ENCODE data around the gene ZFPM1.

The ZFPM1 gene

DNA sequence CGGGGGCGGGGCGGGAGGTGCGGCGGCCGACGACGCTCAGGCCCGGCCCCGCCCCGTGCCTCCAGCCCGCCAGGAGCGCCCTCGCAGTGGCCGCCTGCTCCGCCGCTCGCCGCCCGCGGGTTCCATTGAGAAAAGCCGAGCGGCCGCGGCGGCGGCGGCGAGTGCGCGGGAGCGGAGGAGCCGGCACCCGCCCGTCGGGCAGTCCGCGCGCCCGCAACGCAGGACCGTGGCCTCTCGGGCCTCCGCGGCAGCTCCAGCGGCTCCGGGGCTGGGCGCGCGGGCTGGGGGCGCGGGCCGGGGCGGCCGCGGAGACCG, at the start of gene ZFPM1:
TSS of gene ZFPM1 (plus strand) at position 64 of the 315 bp plus-strand sequence. CDS start 359 bp downstream, outside the sequence.
- DNase-seq (ENCODE audit: low spot score) = no peak
- Histone ChIP-seq H3K27ac (peak within 1 kb of the TSS; percentile 12 to 81), H3K4me3 (peak within 1 kb of the TSS; percentile 91)
- TF ChIP-seq, protein P1, sequence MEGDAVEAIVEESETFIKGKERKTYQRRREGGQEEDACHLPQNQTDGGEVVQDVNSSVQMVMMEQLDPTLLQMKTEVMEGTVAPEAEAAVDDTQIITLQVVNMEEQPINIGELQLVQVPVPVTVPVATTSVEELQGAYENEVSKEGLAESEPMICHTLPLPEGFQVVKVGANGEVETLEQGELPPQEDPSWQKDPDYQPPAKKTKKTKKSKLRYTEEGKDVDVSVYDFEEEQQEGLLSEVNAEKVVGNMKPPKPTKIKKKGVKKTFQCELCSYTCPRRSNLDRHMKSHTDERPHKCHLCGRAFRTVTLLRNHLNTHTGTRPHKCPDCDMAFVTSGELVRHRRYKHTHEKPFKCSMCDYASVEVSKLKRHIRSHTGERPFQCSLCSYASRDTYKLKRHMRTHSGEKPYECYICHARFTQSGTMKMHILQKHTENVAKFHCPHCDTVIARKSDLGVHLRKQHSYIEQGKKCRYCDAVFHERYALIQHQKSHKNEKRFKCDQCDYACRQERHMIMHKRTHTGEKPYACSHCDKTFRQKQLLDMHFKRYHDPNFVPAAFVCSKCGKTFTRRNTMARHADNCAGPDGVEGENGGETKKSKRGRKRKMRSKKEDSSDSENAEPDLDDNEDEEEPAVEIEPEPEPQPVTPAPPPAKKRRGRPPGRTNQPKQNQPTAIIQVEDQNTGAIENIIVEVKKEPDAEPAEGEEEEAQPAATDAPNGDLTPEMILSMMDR (IDR thresholded peaks at IDR 0.05) = no peak

DNA sequence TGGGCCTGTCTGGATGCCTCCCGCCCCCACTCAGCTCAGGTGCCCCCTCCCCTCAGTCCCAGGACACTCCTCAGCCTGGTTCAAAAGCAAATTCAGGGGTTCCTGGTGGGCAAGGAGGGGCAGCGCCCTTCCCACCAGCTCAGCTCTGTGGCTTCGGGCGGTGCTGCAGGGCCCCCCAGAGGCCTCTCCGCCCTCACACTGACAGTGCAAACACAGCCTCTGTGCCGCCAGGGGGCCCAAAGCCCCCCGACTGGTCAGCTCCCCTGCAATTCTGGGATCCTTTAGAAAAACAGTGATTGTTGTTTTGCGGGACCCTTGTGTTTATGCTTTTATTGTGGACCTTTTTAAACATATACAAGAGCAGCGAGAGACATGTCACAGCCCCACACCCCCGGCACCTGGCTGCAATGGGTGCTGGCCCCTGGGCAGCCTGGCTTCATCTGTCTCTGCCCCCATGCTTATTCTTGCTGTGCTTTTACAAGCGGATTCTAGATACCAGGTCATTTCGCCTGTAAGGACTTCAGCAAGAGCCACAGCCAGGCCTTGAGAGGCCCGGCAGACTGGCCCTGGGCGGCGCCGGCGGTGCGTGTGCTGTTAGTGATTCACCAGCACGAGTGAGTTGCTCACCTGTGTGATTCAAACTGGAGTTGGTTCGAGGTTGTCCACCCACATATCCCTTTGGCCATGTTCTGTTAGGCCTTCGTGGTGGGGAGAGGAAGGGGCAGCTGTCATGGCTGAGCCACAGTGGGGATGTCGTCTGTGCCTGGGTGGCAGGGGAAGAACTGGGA, 49.1 kb upstream of the ZFPM1 start:
- no peak overlapping the region for H3K4me3 ChIP-seq
- no peak overlapping the region for H3K27ac ChIP-seq
- no peak for DNase-seq (ENCODE audit: low spot score)
- TF ChIP-seq, protein P1 (IDR thresholded peaks at IDR 0.05) = no peak

DNA sequence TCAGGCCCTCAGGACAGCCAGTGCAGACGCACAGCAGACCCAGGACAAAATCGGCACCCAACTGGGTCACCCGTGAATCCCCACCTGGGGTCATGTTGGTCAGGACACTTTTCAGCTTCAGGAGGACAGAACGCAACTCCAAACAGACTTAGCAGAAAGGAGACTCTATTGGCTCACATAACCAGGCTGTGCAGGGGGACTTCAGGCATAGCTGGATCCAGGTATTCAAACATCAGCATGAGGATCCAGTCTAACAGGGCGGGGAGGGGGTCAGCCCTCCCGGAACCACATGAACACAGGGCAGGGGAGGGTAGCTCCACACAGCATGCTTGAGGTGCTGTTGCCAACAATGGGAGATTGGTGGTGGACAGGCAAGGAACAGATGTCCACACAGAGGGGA, 48.3 kb upstream of the ZFPM1 start:
- TF ChIP-seq, protein P1 (IDR thresholded peaks at IDR 0.05) = no peak
- DNase-seq (ENCODE audit: low spot score) = no peak
- peak overlapping the region in 1 of 2 donors; percentile 47 for H3K27ac ChIP-seq
- no peak overlapping the region for H3K4me3 ChIP-seq

DNA sequence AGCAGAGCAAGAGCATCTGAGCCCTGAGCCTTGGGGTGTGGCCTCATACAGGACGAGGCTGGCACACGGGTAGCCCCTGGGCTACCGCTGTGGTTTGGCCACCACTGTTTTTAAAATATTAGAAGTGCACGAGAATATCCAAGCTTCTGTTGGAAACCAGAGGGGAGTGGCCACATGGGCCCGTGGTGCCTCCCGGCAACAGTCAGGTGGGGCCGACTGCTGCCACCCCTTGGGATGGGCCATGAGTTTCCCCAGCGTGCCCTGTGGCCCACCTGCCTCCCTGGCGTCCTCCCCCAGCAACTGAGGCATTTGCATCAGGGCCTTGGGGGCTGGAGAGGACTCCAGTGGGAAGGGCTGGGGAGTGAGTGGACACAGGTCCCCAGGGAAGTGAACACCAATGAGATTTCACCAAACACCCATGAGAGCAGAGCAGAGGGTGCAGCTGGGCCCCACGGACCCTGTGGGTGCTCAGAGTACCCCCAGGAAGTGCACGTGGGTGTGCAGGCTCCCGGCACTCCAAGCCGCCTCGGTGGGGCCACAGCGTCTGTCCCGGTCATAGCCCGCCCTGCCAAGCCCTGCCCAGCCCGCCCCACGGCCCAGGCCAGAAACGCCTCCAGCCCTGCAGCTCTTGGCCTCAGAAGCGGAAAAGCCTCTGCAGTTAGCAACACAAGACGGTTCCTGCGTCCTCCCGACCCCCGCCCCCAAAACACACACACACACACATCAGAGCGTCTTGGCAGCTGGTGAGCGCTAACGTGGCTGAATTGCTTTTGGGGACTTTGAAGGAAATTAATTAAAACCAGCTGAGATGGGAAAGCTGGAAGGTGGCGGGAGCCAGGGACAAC, 47.6 kb upstream of the ZFPM1 start:
- H3K27ac ChIP-seq = peak overlapping the region in 1 of 2 donors; percentile 47
- DNase-seq (ENCODE audit: low spot score) = no peak
- peak overlapping the region; percentile 60 for H3K4me3 ChIP-seq
- TF ChIP-seq, protein P1 (IDR thresholded peaks at IDR 0.05) = no peak

DNA sequence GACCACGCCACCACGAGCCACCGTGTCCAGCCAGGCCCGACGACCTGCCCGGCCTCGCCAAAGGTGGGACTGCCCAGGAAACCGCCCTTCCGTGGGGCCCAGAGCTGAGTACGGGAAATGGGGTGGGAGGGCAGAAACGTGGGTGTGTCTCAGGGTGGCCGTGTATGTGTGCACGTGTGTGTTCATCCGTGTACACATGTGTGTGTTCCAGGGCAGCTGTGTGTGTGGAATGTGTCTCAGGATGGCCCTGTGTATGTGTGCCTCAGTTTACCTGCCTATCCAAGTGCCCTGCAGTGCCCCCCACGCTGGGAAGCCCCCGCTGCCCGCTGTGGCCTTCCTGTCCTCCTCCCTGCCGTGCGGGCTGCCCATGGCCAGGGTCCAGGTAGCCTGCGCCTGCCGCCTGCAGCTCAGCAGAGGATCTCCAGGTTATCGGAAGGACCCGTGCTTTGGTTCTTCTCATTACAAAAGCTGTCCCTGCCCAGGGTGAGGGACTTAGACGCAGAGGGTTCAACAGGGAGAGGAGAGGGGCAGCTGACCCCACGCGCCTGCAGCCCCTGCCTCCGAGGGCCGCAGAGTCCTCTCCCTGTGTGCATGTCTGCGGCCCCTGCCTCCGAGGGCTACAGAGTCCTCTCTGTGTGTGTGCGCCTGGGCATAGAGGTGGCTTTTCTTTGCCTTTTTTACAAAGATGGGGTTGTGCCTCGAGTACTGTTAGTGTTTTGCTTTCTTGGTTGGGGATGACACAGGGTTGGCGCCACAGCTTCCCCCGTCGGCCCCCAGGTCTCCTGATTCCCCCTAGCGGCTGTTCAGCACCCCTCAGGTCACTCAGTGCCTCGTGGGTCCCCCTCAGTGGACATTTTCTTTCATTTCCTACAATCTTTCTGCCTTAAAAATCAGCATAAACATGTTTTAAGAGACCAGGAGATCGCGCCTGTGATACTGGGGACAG, 46.7 kb upstream of the ZFPM1 start:
- DNase-seq (ENCODE audit: low spot score) = no peak
- peak overlapping the region; percentile 60 for H3K4me3 ChIP-seq
- TF ChIP-seq, protein P1 (IDR thresholded peaks at IDR 0.05) = no peak
- H3K27ac ChIP-seq = no peak overlapping the region

DNA sequence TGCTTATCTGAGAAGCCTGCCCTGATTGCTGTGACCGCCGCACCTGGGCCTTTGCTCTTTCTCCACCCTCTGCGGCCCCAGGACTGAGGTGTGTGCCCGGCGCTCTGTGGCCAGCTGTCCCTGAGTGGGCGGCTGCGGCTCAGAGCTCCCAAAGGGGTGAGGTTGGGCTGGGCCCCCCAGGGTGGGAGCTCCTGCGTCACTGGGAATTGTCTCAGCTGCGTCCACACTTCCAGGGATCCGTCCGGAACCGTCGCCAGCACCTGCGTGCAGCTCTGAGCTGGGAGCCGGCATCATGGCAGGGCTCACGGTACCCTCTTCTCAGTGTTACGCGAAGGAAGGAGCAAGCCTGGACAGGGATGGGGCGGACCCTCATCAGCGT, 46.0 kb upstream of the ZFPM1 start:
- no peak for DNase-seq (ENCODE audit: low spot score)
- Histone ChIP-seq H3K27ac (no peak overlapping the region), H3K4me3 (no peak overlapping the region)
- TF ChIP-seq, protein P1 (IDR thresholded peaks at IDR 0.05) = no peak

All from coronary artery (tissue), 2 donors.